GM18907 (cell line): ENCODE measurements around the gene UGT2B11.
"Not testable (repeated sequence)": the region's sequence is repeated elsewhere in the genome, so short reads cannot be mapped to it uniquely, and the experiment has no call there.

Experiments used
- ATAC-seq: cut with Tn5 transposase; IDR thresholded peaks from one replicate; pipeline ENCODE4 v1.9.1; 2021; ENCODE audit warnings: mild to moderate bottlenecking, moderate library complexity; ENCODE audit not compliant: unreplicated experiment

Gene UGT2B11

GRCh38 chr4:69214716-69215115 lies at the start of gene UGT2B11:
Gene UGT2B11 (minus strand): TSS chr4:69214748. CDS start chr4:69214722, 26 bp downstream.
- ATAC-seq: no peak

GRCh38 chr4:69253147-69253772 lies 38.7 kb upstream of the UGT2B11 start:
- ATAC-seq: not testable (repeated sequence)

- ATAC-seq: not testable (repeated sequence)
These were observed 36.3 kb upstream of the UGT2B11 start for GRCh38 chr4:69250884-69251283.

GRCh38 chr4:69242562-69243240 lies 28.2 kb upstream of the UGT2B11 start:
- ATAC-seq: not testable (repeated sequence)

- not testable (repeated sequence) for ATAC-seq
These were observed 27.2 kb upstream of the UGT2B11 start for GRCh38 chr4:69241746-69242145.

GRCh38 chr4:69240787-69241186 lies 26.2 kb upstream of the UGT2B11 start:
- ATAC-seq: not testable (repeated sequence)

- no peak for ATAC-seq
These were observed 25.1 kb upstream of the UGT2B11 start for GRCh38 chr4:69239557-69240168.

- ATAC-seq: no peak
These were observed 24.5 kb upstream of the UGT2B11 start for GRCh38 chr4:69239092-69239491.

- ATAC-seq: no peak
These were observed 10.3 kb upstream of the UGT2B11 start for GRCh38 chr4:69224891-69225290.

GRCh38 chr4:69223277-69223676 lies 8.7 kb upstream of the UGT2B11 start:
- not testable (repeated sequence) for ATAC-seq

- ATAC-seq: not testable (repeated sequence)
These were observed 3.9 kb upstream of the UGT2B11 start for GRCh38 chr4:69218491-69218890.

GRCh38 chr4:69210911-69211310 lies 3.6 kb downstream of the UGT2B11 start:
- ATAC-seq: no peak

- not testable (repeated sequence) for ATAC-seq
These were observed 16.0 kb downstream of the UGT2B11 start for GRCh38 chr4:69198506-69198905.

- ATAC-seq: no peak
These were observed 18.2 kb downstream of the UGT2B11 start for GRCh38 chr4:69196209-69196965.

- no peak for ATAC-seq
These were observed 20.4 kb downstream of the UGT2B11 start for GRCh38 chr4:69194166-69194565.

- not testable (repeated sequence) for ATAC-seq
These were observed 22.6 kb downstream of the UGT2B11 start for GRCh38 chr4:69191905-69192304.

GRCh38 chr4:69190621-69191020 lies 23.9 kb downstream of the UGT2B11 start:
- not testable (repeated sequence) for ATAC-seq

GRCh38 chr4:69181519-69182169 lies 32.9 kb downstream of the UGT2B11 start:
- ATAC-seq: not testable (repeated sequence)

- not testable (repeated sequence) for ATAC-seq
These were observed 34.7 kb downstream of the UGT2B11 start for GRCh38 chr4:69179817-69180216.

GRCh38 chr4:69178751-69179205 lies 35.8 kb downstream of the UGT2B11 start:
- not testable (repeated sequence) for ATAC-seq
